ENCODE data around the gene PLCL1.

DNA sequence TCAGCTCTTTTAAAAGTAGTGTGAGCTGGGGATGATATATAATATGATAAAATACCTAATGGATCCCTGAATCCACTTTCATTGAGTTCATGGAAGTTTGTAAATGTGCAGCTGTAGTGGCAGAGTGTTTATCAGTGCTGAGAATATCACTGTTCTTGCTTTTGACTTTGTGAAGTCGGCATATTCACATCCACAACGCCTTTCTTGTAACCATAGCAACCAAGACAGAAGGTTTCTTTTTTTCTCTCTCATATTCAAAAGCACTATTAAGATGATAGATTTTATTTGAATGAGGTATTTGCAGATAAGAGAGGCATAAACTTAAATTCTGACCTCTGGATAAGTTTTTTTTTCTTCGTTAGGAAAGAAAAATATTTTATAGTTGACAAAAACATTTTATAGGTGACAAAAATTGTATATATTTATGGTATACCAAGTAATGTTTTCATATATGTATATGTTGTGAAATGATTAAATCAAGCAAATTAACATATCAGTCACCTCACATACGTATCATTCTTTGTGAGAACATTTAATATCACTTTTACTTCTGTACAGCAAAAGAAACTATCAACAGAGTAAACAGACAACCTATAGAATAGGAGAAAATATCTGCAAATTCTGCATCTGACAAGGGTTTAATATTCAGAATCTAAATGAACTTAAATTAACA lies 130.0 kb downstream of the PLCL1 start:
- TF ChIP-seq, protein P1, sequence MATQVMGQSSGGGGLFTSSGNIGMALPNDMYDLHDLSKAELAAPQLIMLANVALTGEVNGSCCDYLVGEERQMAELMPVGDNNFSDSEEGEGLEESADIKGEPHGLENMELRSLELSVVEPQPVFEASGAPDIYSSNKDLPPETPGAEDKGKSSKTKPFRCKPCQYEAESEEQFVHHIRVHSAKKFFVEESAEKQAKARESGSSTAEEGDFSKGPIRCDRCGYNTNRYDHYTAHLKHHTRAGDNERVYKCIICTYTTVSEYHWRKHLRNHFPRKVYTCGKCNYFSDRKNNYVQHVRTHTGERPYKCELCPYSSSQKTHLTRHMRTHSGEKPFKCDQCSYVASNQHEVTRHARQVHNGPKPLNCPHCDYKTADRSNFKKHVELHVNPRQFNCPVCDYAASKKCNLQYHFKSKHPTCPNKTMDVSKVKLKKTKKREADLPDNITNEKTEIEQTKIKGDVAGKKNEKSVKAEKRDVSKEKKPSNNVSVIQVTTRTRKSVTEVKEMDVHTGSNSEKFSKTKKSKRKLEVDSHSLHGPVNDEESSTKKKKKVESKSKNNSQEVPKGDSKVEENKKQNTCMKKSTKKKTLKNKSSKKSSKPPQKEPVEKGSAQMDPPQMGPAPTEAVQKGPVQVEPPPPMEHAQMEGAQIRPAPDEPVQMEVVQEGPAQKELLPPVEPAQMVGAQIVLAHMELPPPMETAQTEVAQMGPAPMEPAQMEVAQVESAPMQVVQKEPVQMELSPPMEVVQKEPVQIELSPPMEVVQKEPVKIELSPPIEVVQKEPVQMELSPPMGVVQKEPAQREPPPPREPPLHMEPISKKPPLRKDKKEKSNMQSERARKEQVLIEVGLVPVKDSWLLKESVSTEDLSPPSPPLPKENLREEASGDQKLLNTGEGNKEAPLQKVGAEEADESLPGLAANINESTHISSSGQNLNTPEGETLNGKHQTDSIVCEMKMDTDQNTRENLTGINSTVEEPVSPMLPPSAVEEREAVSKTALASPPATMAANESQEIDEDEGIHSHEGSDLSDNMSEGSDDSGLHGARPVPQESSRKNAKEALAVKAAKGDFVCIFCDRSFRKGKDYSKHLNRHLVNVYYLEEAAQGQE (IDR thresholded peaks at IDR 0.05; ENCODE audit: insufficient read depth in 1 of 2, low read depth in 2 of 2, low read length in 2 of 2), result no peak
- TF ChIP-seq POLR2AphosphoS5 (IDR thresholded peaks at IDR 0.05; ENCODE audit: low read depth, low read length), result no peak
- no peak for TF ChIP-seq FOXP2 (optimal IDR thresholded peaks at IDR 0.05; ENCODE audit: borderline replicate concordance, extremely low read depth, extremely low read length, insufficient read depth)
- TF ChIP-seq SIN3A (IDR thresholded peaks at IDR 0.05; ENCODE audit: borderline replicate concordance, insufficient read depth, low read length), result no peak

All from PFSK-1 (cell line).